SU-DHL-6 (cell line): ENCODE data around the gene DEDD2.

ENCODE experiments used
- H2AFZ ChIP-seq: fragments of 200-600 bp; sonication (generic); 2 replicates; pipeline ENCODE4 v1.6.1; 2014; ENCODE audit warnings: low read depth, mild to moderate bottlenecking, moderate library complexity, mixed read lengths, antibody characterized with exemption, low read length; ENCODE audit not compliant: severe bottlenecking
- H3F3A ChIP-seq: fragments of 200-600 bp; shearing (Covaris generic); 2 replicates; pipeline ENCODE4 v1.6.0; 2016; ENCODE audit warnings: antibody characterized with exemption, mild to moderate bottlenecking; ENCODE audit not compliant: insufficient read depth
- H3K27ac ChIP-seq: fragments of 200-600 bp; sonication (generic); 2 replicates; pipeline ENCODE4 v1.5.1; 2016; ENCODE audit warnings: low read depth, mild to moderate bottlenecking, low read length, moderate library complexity, mixed read lengths
- H3K27me3 ChIP-seq: fragments of 200-600 bp; sonication (generic), shearing (Covaris generic); 2 replicates; pipeline ENCODE4 v1.6.0; 2014; ENCODE audit warnings: mild to moderate bottlenecking, low read length
- H3K36me3 ChIP-seq: fragments of 200-600 bp; sonication (generic); 2 replicates; pipeline ENCODE4 v1.6.1; 2014; ENCODE audit warnings: mild to moderate bottlenecking, low read length, mixed read lengths
- H3K4me2 ChIP-seq: fragments of 300-600, 200-600 bp; shearing (Covaris generic), sonication (generic); 2 replicates; pipeline ENCODE4 v1.6.0; 2014; ENCODE audit warnings: low read length, low read depth, mild to moderate bottlenecking; ENCODE audit not compliant: poor library complexity, severe bottlenecking
- H3K4me3 ChIP-seq: fragments of 200-600 bp; sonication (generic); 2 replicates; pipeline ENCODE4 v1.5.1; 2014; ENCODE audit warnings: antibody characterized with exemption, low read length, mild to moderate bottlenecking, mixed read lengths; ENCODE audit not compliant: insufficient read depth, poor library complexity, severe bottlenecking
- H3K79me2 ChIP-seq: fragments of 200-600 bp; sonication (generic); 2 replicates; pipeline ENCODE4 v1.6.1; 2014; ENCODE audit warnings: mild to moderate bottlenecking, low read length, moderate library complexity; ENCODE audit not compliant: insufficient read depth
- H3K9ac ChIP-seq: fragments of 200-600 bp; sonication (generic); 2 replicates; pipeline ENCODE4 v1.7.0; 2014; ENCODE audit warnings: mild to moderate bottlenecking, low read length
- H3K9me2 ChIP-seq: fragments of 200-600 bp; sonication (generic); replicated peaks from 2 replicates; pipeline ENCODE4 v1.6.1; 2014; ENCODE audit warnings: low read length; ENCODE audit not compliant: insufficient read depth
- H3K9me3 ChIP-seq: fragments of 200-600 bp; sonication (generic); 2 replicates; pipeline ENCODE4 v1.6.1; 2014; ENCODE audit warnings: low read length, mixed read lengths; ENCODE audit not compliant: insufficient read depth
- H4K20me1 ChIP-seq: fragments of 200-600 bp; sonication (generic); 2 replicates; pipeline ENCODE4 v1.6.1; 2014; ENCODE audit warnings: low read depth, mild to moderate bottlenecking, antibody characterized with exemption, low read length, moderate library complexity, mixed read lengths
- EZH2phosphoT487 ChIP-seq: fragments of 200-600 bp; sonication (generic), shearing (Covaris generic); conservative IDR thresholded peaks from 2 replicates; pipeline ENCODE4 v1.6.1; 2018; ENCODE audit warnings: mild to moderate bottlenecking, antibody characterized with exemption, low read length, moderate library complexity, mixed read lengths
- TF ChIP-seq, protein P1 (sequence below): fragments of 200-600 bp; sonication (generic); IDR thresholded peaks from one replicate; pipeline ENCODE4 v1.5.1; 2017; ENCODE audit warnings: antibody characterized with exemption, mild to moderate bottlenecking, low read length, moderate library complexity; ENCODE audit not compliant: insufficient read depth, poor library complexity, severe bottlenecking

DEDD2 gene

DNA sequence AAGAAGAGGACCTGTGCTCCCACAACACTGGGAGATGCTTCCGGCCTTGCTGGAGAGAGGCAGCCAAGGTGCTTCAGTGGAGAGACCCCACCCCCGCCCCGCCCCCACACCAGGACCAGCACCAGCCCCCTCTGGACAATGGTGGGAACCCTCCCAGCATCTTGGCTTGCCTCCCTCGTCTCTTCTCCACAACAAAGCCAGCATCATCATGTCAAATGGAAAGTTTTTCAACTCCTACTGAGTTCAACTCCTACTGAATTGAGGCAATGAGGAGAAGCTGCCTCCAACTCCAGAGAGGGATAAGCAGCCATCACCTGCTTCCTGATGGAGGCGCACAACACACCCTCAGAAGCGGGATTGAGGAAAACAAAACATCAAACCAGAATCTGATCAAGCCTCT, 12.8 kb downstream of the DEDD2 start:
- H3K9ac ChIP-seq: no peak overlapping the region
- H4K20me1 ChIP-seq: no peaks in the 10 kb centered on the region
- no peaks in the 10 kb centered on the region for H3K9me3 ChIP-seq
- no peak overlapping the region for H3K4me2 ChIP-seq
- H2AFZ ChIP-seq: no peak overlapping the region
- H3K79me2 ChIP-seq: no peaks in the 10 kb centered on the region
- no peak overlapping the region for H3K4me3 ChIP-seq
- no peaks in the 10 kb centered on the region for H3K9me2 ChIP-seq
- TF ChIP-seq, protein P1, sequence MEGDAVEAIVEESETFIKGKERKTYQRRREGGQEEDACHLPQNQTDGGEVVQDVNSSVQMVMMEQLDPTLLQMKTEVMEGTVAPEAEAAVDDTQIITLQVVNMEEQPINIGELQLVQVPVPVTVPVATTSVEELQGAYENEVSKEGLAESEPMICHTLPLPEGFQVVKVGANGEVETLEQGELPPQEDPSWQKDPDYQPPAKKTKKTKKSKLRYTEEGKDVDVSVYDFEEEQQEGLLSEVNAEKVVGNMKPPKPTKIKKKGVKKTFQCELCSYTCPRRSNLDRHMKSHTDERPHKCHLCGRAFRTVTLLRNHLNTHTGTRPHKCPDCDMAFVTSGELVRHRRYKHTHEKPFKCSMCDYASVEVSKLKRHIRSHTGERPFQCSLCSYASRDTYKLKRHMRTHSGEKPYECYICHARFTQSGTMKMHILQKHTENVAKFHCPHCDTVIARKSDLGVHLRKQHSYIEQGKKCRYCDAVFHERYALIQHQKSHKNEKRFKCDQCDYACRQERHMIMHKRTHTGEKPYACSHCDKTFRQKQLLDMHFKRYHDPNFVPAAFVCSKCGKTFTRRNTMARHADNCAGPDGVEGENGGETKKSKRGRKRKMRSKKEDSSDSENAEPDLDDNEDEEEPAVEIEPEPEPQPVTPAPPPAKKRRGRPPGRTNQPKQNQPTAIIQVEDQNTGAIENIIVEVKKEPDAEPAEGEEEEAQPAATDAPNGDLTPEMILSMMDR: no peak
- TF ChIP-seq EZH2phosphoT487: no peak
- no peaks in the 10 kb centered on the region for H3K27me3 ChIP-seq
- no peaks in the 10 kb centered on the region; the same call in 1 of the 2 replicates for H3K36me3 ChIP-seq
- 0 out of 2 replicates have a peak, but pooled peaks cover 4% of the 10 kb centered on the region for H3F3A ChIP-seq
- no peak overlapping the region for H3K27ac ChIP-seq

DNA sequence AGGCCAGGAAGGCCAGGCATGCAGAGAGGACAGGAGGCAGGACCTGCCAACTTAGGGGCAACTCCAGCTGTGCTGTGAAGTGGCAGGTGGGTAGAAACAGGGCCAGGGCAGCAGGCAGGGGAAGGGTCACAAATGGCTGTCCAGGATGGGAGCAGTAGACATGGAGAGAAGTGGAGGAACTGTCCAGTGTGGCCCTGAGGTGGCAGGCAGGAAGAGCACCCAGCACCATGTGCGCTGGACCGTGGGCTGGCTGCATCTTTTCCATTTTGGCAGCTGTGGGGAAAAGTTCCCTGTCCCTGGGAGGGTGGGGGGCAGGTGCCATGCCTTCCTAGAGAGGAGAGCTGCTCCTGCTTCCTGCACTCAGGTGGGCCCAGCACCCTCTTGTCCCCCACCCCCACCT, 13.8 kb downstream of the DEDD2 start:
- H3K9ac ChIP-seq: no peak overlapping the region

DNA sequence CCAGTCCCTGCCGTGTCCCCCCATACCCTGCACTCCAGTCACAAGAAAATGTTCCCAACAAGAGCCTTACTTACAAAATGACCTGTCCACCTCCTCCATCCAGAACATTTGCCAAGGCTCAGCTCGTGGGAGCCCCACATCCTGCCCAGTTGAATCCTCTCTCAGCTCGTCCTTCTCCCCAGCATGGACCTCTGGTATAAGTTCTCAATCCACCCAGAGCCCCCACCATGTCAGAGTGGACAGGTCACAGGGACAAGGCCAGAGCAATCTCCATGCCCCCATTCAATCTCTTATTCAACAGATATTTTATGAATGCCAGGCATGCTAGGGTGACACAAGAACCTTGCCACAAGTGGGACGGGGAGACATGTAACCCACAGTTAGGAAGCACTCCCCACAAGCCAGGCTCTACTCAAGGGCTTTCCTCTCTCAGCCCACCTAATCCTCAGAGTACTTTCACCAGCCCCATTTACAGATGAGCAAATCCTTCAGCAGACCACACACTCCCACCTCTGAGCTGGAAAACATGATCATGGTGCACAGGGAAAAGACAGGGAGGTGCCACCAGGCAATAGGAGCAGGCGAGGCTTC, 15.1 kb downstream of the DEDD2 start:
- Histone ChIP-seq H3K36me3 (no peaks in the 10 kb centered on the region; the same call in 1 of the 2 replicates), H3K9me3 (no peaks in the 10 kb centered on the region), H3K27ac (peak overlapping the region; percentile 87), H3K4me3 (no peak overlapping the region), H3K4me2 (peak overlapping the region; percentile 19), H4K20me1 (no peaks in the 10 kb centered on the region), H2AFZ (no peak overlapping the region), H3K9ac (0 out of 2 replicates have a peak overlapping the region, but pooled peaks have one; percentile 9), H3F3A (0 out of 2 replicates have a peak, but pooled peaks cover 4% of the 10 kb centered on the region), H3K9me2 (no peaks in the 10 kb centered on the region), H3K27me3 (no peaks in the 10 kb centered on the region), H3K79me2 (no peaks in the 10 kb centered on the region)
- TF ChIP-seq, protein P1: no peak

More for the DNA sequence above, 13.8 kb downstream of the DEDD2 start:
- Histone ChIP-seq H3K9me3 (no peaks in the 10 kb centered on the region), H3K27ac (no peak overlapping the region), H3K4me3 (no peak overlapping the region), H3K36me3 (no peaks in the 10 kb centered on the region; the same call in 1 of the 2 replicates), H3K9me2 (no peaks in the 10 kb centered on the region), H3F3A (0 out of 2 replicates have a peak, but pooled peaks cover 4% of the 10 kb centered on the region), H3K4me2 (no peak overlapping the region), H3K79me2 (no peaks in the 10 kb centered on the region), H2AFZ (no peak overlapping the region), H3K27me3 (no peaks in the 10 kb centered on the region), H4K20me1 (no peaks in the 10 kb centered on the region)
- TF ChIP-seq, protein P1: no peak
- no peak for TF ChIP-seq EZH2phosphoT487
